Stimulated activated memory B cell treated with anti-CD40 and anti-IgM and Interleukin-4, amounts not matched to agents 10 μg/mL and 1 μg/mL and 100 μg/mL, for 72 hours (primary cell): ENCODE data around the gene MRPL41.
"Not testable (repeated sequence)": the region's sequence is repeated elsewhere in the genome, so short reads cannot be mapped to it uniquely, and the experiment has no call there.

ENCODE experiments used
- ATAC-seq: fragments of 150-1000 bp; cut with Tn5 transposase; 2 replicates; pipeline ENCODE4 v1.10.0; 2021
- H3K27ac Mint-ChIP-seq: one replicate; pipeline ENCODE4 v1.8.0; 2022; ENCODE audit warnings: mild to moderate bottlenecking, mixed read lengths
- H3K27me3 Mint-ChIP-seq: one replicate; pipeline ENCODE4 v1.8.0; 2022; ENCODE audit warnings: mixed read lengths
- H3K36me3 Mint-ChIP-seq: one replicate; pipeline ENCODE4 v1.8.0; 2022; ENCODE audit warnings: mixed read lengths
- H3K4me1 Mint-ChIP-seq: one replicate; pipeline ENCODE4 v1.8.0; 2022; ENCODE audit warnings: mixed read lengths
- H3K4me3 Mint-ChIP-seq: one replicate; pipeline ENCODE4 v1.8.0; 2022; ENCODE audit warnings: mild to moderate bottlenecking, moderate library complexity, mixed read lengths
- H3K9me3 Mint-ChIP-seq: one replicate; pipeline ENCODE4 v1.8.0; 2022; ENCODE audit warnings: mixed read lengths

The MRPL41 gene

GRCh38 chr9:137581361-137582285, 29.9 kb downstream of the MRPL41 start:
- Mint-ChIP-seq H3K27me3 (no peaks in the 10 kb centered on the region), H3K36me3 (peaks cover 35% of the 10 kb centered on the region), H3K4me3 (no peak overlapping the region), H3K27ac (no peak overlapping the region), H3K4me1 (peaks cover 21% of the 10 kb centered on the region), H3K9me3 (no peaks in the 10 kb centered on the region)
- ATAC-seq, result no peak

GRCh38 chr9:137582286-137582860, 30.7 kb downstream of the MRPL41 start:
- Mint-ChIP-seq H3K4me3 (no peak overlapping the region), H3K9me3 (no peaks in the 10 kb centered on the region), H3K4me1 (peaks cover 14% of the 10 kb centered on the region), H3K27me3 (no peaks in the 10 kb centered on the region), H3K27ac (no peak overlapping the region), H3K36me3 (peaks cover 37% of the 10 kb centered on the region)
- ATAC-seq, result no peak

GRCh38 chr9:137583347-137583746, 31.7 kb downstream of the MRPL41 start:
- no peak for ATAC-seq
- H3K27ac Mint-ChIP-seq, result no peak overlapping the region
- H3K4me1 Mint-ChIP-seq, result peaks cover 13% of the 10 kb centered on the region
- H3K9me3 Mint-ChIP-seq, result no peaks in the 10 kb centered on the region
- H3K36me3 Mint-ChIP-seq, result peaks cover 44% of the 10 kb centered on the region
- no peaks in the 10 kb centered on the region for H3K27me3 Mint-ChIP-seq
- no peak overlapping the region for H3K4me3 Mint-ChIP-seq

GRCh38 chr9:137583957-137584356, 32.3 kb downstream of the MRPL41 start:
- H3K9me3 Mint-ChIP-seq, result no peaks in the 10 kb centered on the region

GRCh38 chr9:137586854-137587253, 35.2 kb downstream of the MRPL41 start:
- Mint-ChIP-seq H3K27me3 (no peaks in the 10 kb centered on the region), H3K9me3 (no peaks in the 10 kb centered on the region), H3K4me3 (no peak overlapping the region), H3K27ac (no peak overlapping the region), H3K4me1 (peaks cover 25% of the 10 kb centered on the region), H3K36me3 (peaks cover 37% of the 10 kb centered on the region)
- ATAC-seq, result no peak

More at GRCh38 chr9:137583957-137584356, 32.3 kb downstream of the MRPL41 start:
- Mint-ChIP-seq H3K36me3 (peaks cover 44% of the 10 kb centered on the region), H3K27ac (no peak overlapping the region), H3K4me3 (no peak overlapping the region), H3K4me1 (peaks cover 12% of the 10 kb centered on the region), H3K27me3 (no peaks in the 10 kb centered on the region)
- no peak for ATAC-seq

- H3K27me3 Mint-ChIP-seq, result no peaks in the 10 kb centered on the region
- ATAC-seq, result no peak
- peak overlapping the region; percentile 62 for H3K4me3 Mint-ChIP-seq
- H3K4me1 Mint-ChIP-seq, result peaks cover 25% of the 10 kb centered on the region
- H3K27ac Mint-ChIP-seq, result no peak overlapping the region
- peaks cover 22% of the 10 kb centered on the region for H3K36me3 Mint-ChIP-seq
- no peaks in the 10 kb centered on the region for H3K9me3 Mint-ChIP-seq
Observed at GRCh38 chr9:137588311-137588710, 36.6 kb downstream of the MRPL41 start.

- ATAC-seq, result no peak
- peaks cover 25% of the 10 kb centered on the region for H3K4me1 Mint-ChIP-seq
- no peaks in the 10 kb centered on the region for H3K27me3 Mint-ChIP-seq
- no peaks in the 10 kb centered on the region for H3K9me3 Mint-ChIP-seq
- H3K4me3 Mint-ChIP-seq, result peak overlapping the region; percentile 31
- peaks cover 18% of the 10 kb centered on the region for H3K36me3 Mint-ChIP-seq
- no peak overlapping the region for H3K27ac Mint-ChIP-seq
Observed at GRCh38 chr9:137588891-137589290, 37.2 kb downstream of the MRPL41 start.

GRCh38 chr9:137589441-137590122, 37.9 kb downstream of the MRPL41 start:
- peak; percentile 31 for ATAC-seq
- Mint-ChIP-seq H3K9me3 (no peaks in the 10 kb centered on the region), H3K27me3 (no peaks in the 10 kb centered on the region), H3K4me1 (peaks cover 25% of the 10 kb centered on the region), H3K4me3 (peak overlapping the region; percentile 82), H3K36me3 (peaks cover 18% of the 10 kb centered on the region), H3K27ac (peak overlapping the region; percentile 69)

- ATAC-seq, result no peak
- peak overlapping the region; percentile 83 for H3K27ac Mint-ChIP-seq
- no peaks in the 10 kb centered on the region for H3K27me3 Mint-ChIP-seq
- no peak overlapping the region for H3K4me3 Mint-ChIP-seq
- H3K36me3 Mint-ChIP-seq, result peaks cover 18% of the 10 kb centered on the region
- no peaks in the 10 kb centered on the region for H3K9me3 Mint-ChIP-seq
- H3K4me1 Mint-ChIP-seq, result peaks cover 25% of the 10 kb centered on the region
Observed at GRCh38 chr9:137590123-137590468, 38.4 kb downstream of the MRPL41 start.

GRCh38 chr9:137590469-137591383, 39.0 kb downstream of the MRPL41 start, which contains the start of gene ZMYND19:
Gene ZMYND19, minus strand, starts transcription at chr9:137590512. Its CDS starts 249 bp downstream, at chr9:137590263.
- peaks cover 25% of the 10 kb centered on the region for H3K4me1 Mint-ChIP-seq
- no peaks in the 10 kb centered on the region for H3K9me3 Mint-ChIP-seq
- ATAC-seq, result peak; percentile 98
- H3K27ac Mint-ChIP-seq, result peak within 1 kb of the TSS; percentile 83
- no peaks in the 10 kb centered on the region for H3K27me3 Mint-ChIP-seq
- peak within 1 kb of the TSS; percentile 99 for H3K4me3 Mint-ChIP-seq
- H3K36me3 Mint-ChIP-seq, result peaks cover 18% of the 10 kb centered on the region

GRCh38 chr9:137592767-137593166, 41.1 kb downstream of the MRPL41 start:
- H3K27me3 Mint-ChIP-seq, result no peaks in the 10 kb centered on the region
- H3K36me3 Mint-ChIP-seq, result peaks cover 5% of the 10 kb centered on the region
- peaks cover 23% of the 10 kb centered on the region for H3K4me1 Mint-ChIP-seq
- H3K27ac Mint-ChIP-seq, result no peak overlapping the region
- H3K4me3 Mint-ChIP-seq, result no peak overlapping the region
- ATAC-seq, result no peak
- no peaks in the 10 kb centered on the region for H3K9me3 Mint-ChIP-seq

- no peak for ATAC-seq
- H3K4me1 Mint-ChIP-seq, result peaks cover 20% of the 10 kb centered on the region
- H3K4me3 Mint-ChIP-seq, result no peak overlapping the region
- no peak overlapping the region for H3K27ac Mint-ChIP-seq
- H3K27me3 Mint-ChIP-seq, result no peaks in the 10 kb centered on the region
- H3K9me3 Mint-ChIP-seq, result no peaks in the 10 kb centered on the region
- H3K36me3 Mint-ChIP-seq, result peaks cover under 1% of the 10 kb centered on the region
Observed at GRCh38 chr9:137593176-137593575, 41.5 kb downstream of the MRPL41 start.

GRCh38 chr9:137596577-137596976, 44.9 kb downstream of the MRPL41 start:
- H3K9me3 Mint-ChIP-seq, H3K4me3 Mint-ChIP-seq, H3K36me3 Mint-ChIP-seq, H3K4me1 Mint-ChIP-seq, H3K27me3 Mint-ChIP-seq, ATAC-seq, H3K27ac Mint-ChIP-seq: not testable (repeated sequence)

- ATAC-seq, result no peak
- Mint-ChIP-seq H3K4me3 (no peak overlapping the region), H3K27me3 (no peaks in the 10 kb centered on the region)
Observed at GRCh38 chr9:137598943-137599342, 47.3 kb downstream of the MRPL41 start.

More at GRCh38 chr9:137598943-137599342, 47.3 kb downstream of the MRPL41 start:
- Mint-ChIP-seq H3K9me3 (no peaks in the 10 kb centered on the region), H3K36me3 (no peaks in the 10 kb centered on the region), H3K27ac (no peak overlapping the region), H3K4me1 (peaks cover 19% of the 10 kb centered on the region)
